ENCODE measurements around the gene CCDC32. TPM values are rescaled to one million over a fixed set of nuclear protein-coding genes. Genes with fewer than 3 reads are reported as not detected.

The CCDC32 gene
- total RNA-seq, 1 donor, result 16.3 TPM

- peaks cover 3% of the 10 kb centered on the region for H4K20me1 ChIP-seq (ENCODE audit: insufficient read depth, low read length)
- TF ChIP-seq CTCF (IDR thresholded peaks at IDR 0.05; ENCODE audit: extremely low read depth, low read depth, low read length), result no peak
These were observed 31.0 kb downstream of the CCDC32 start for GRCh38 chr15:40533763-40534364.

GRCh38 chr15:40528801-40529200, 36.0 kb downstream of the CCDC32 start:
- Histone ChIP-seq H3K4me1 (ENCODE audit: insufficient read depth, low read length) (no peaks in the 10 kb centered on the region), H4K20me1 (ENCODE audit: insufficient read depth, low read length) (no peaks in the 10 kb centered on the region), H3K4me2 (ENCODE audit: insufficient read depth, low read length) (no peak overlapping the region), H3K36me3 (ENCODE audit: insufficient read depth, low read length) (no peaks in the 10 kb centered on the region), H3K27ac (ENCODE audit: low read depth, low read length) (no peak overlapping the region), H3K9me3 (ENCODE audit: low read depth, low read length) (no peaks in the 10 kb centered on the region), H3K4me3 (ENCODE audit: insufficient read depth, low read length) (no peak overlapping the region), H3K79me2 (ENCODE audit: insufficient read depth, low read length) (no peaks in the 10 kb centered on the region), H2AFZ (ENCODE audit: low read length) (no peak overlapping the region), H3K27me3 (ENCODE audit: insufficient read depth, low read length) (no peaks in the 10 kb centered on the region)
- no peak for DNase-seq (ENCODE audit: insufficient read length, low spot score, missing footprints)
- TF ChIP-seq CTCF (IDR thresholded peaks at IDR 0.05; ENCODE audit: extremely low read depth, low read depth, low read length), result no peak

More at GRCh38 chr15:40533763-40534364, 31.0 kb downstream of the CCDC32 start:
- no peaks in the 10 kb centered on the region for H3K36me3 ChIP-seq (ENCODE audit: insufficient read depth, low read length)
- H2AFZ ChIP-seq (ENCODE audit: low read length), result no peak overlapping the region
- H3K4me3 ChIP-seq (ENCODE audit: insufficient read depth, low read length), result no peak overlapping the region
- no peaks in the 10 kb centered on the region for H3K9me3 ChIP-seq (ENCODE audit: low read depth, low read length)
- no peak overlapping the region for H3K4me2 ChIP-seq (ENCODE audit: insufficient read depth, low read length)
- no peak for DNase-seq (ENCODE audit: insufficient read length, low spot score, missing footprints)
- H3K4me1 ChIP-seq (ENCODE audit: insufficient read depth, low read length), result peaks cover 9% of the 10 kb centered on the region
- no peak overlapping the region for H3K27ac ChIP-seq (ENCODE audit: low read depth, low read length)
- H3K79me2 ChIP-seq (ENCODE audit: insufficient read depth, low read length), result no peaks in the 10 kb centered on the region
- H3K27me3 ChIP-seq (ENCODE audit: insufficient read depth, low read length), result no peaks in the 10 kb centered on the region

- Histone ChIP-seq H3K4me2 (ENCODE audit: insufficient read depth, low read length) (no peak overlapping the region), H4K20me1 (ENCODE audit: insufficient read depth, low read length) (no peaks in the 10 kb centered on the region), H2AFZ (ENCODE audit: low read length) (no peak overlapping the region), H3K36me3 (ENCODE audit: insufficient read depth, low read length) (no peaks in the 10 kb centered on the region), H3K79me2 (ENCODE audit: insufficient read depth, low read length) (no peaks in the 10 kb centered on the region), H3K4me1 (ENCODE audit: insufficient read depth, low read length) (no peaks in the 10 kb centered on the region), H3K4me3 (ENCODE audit: insufficient read depth, low read length) (no peak overlapping the region), H3K27ac (ENCODE audit: low read depth, low read length) (no peak overlapping the region), H3K27me3 (ENCODE audit: insufficient read depth, low read length) (no peaks in the 10 kb centered on the region), H3K9me3 (ENCODE audit: low read depth, low read length) (no peaks in the 10 kb centered on the region)
- TF ChIP-seq CTCF (IDR thresholded peaks at IDR 0.05; ENCODE audit: extremely low read depth, low read depth, low read length), result no peak
- no peak for DNase-seq (ENCODE audit: insufficient read length, low spot score, missing footprints)
These were observed 39.0 kb downstream of the CCDC32 start for GRCh38 chr15:40525855-40526254.

- Histone ChIP-seq H3K4me2 (ENCODE audit: insufficient read depth, low read length) (no peak overlapping the region), H3K4me3 (ENCODE audit: insufficient read depth, low read length) (no peak overlapping the region), H3K27ac (ENCODE audit: low read depth, low read length) (no peak overlapping the region), H3K79me2 (ENCODE audit: insufficient read depth, low read length) (no peaks in the 10 kb centered on the region), H2AFZ (ENCODE audit: low read length) (no peak overlapping the region), H3K36me3 (ENCODE audit: insufficient read depth, low read length) (no peaks in the 10 kb centered on the region), H3K9me3 (ENCODE audit: low read depth, low read length) (no peaks in the 10 kb centered on the region), H3K4me1 (ENCODE audit: insufficient read depth, low read length) (no peaks in the 10 kb centered on the region), H4K20me1 (ENCODE audit: insufficient read depth, low read length) (no peaks in the 10 kb centered on the region), H3K27me3 (ENCODE audit: insufficient read depth, low read length) (no peaks in the 10 kb centered on the region)
- no peak for DNase-seq (ENCODE audit: insufficient read length, low spot score, missing footprints)
- no peak for TF ChIP-seq CTCF (IDR thresholded peaks at IDR 0.05; ENCODE audit: extremely low read depth, low read depth, low read length)
These were observed 41.2 kb downstream of the CCDC32 start for GRCh38 chr15:40523611-40524010.
